GM18951 (cell line): Measurements from ENCODE around the gene DNPEP.

Source experiments
- POLR2A ChIP-seq: IDR thresholded peaks from 4 replicates; pipeline ENCODE4 v1.6.1; 2011; ENCODE audit warnings: mild to moderate bottlenecking; ENCODE audit not compliant: insufficient read length, insufficient read depth; ENCODE audit errors: extremely low read depth
- in situ Hi-C: fragments of 300-500 bp; cut with MboI; formaldehyde crosslinking; loops from one replicate; pipeline ENCODE4 v1.12.0; 2022; ENCODE audit warnings: low sequenced_read_pairs, mixed read lengths, inconsistent platforms; ENCODE audit not compliant: unreplicated experiment

The DNPEP gene

DNA sequence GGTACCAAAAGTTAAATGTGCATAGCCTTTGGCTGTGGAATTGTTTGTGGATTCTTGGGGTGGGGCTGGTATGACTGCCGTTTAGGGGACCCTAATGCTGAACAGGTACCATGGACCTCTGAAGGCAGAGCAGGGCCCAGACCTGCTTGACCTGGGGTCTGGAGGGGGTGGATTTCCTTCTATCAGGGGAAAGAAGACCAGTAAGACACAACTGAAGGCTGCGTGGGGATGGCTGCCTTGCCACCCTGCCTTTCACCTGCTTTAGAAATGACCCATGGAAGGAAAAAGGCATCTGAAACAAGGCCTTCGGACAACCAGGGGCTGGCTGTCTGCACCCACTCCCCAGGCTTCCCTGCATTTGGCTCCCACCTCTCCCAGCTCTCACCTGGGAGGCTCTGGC, 37.5 kb downstream of the DNPEP start:
- TF ChIP-seq POLR2A, result no peak

GRCh38 chr2:219344751-219345430, 42.8 kb downstream of the DNPEP start:
- in situ Hi-C loops, result no loop called here
- no peak for TF ChIP-seq POLR2A

More for the DNA sequence above, 37.5 kb downstream of the DNPEP start:
- in situ Hi-C loops, result no loop called here

DNA sequence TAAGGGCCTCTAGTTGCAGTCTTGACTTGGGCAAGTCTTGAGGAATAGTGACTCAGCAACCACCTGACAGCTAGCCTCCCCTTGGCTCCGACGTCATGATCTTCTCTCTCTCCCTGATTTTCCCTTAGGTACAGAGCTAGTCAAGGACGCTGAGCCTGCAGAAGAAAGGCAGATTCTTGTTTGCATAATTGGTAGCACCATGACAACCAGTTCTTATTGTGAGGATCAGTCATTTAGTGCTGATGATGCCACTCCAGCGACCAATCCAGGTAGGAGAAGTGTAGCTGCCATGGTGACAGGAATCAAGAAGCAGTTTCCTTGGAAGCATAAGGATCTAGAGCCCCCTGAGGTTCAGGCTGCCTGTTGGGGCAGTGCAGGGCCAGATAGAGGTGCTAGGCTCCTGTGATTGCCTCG, 52.3 kb downstream of the DNPEP start:
- in situ Hi-C loops, result no loop called here
- no peak for TF ChIP-seq POLR2A

DNA sequence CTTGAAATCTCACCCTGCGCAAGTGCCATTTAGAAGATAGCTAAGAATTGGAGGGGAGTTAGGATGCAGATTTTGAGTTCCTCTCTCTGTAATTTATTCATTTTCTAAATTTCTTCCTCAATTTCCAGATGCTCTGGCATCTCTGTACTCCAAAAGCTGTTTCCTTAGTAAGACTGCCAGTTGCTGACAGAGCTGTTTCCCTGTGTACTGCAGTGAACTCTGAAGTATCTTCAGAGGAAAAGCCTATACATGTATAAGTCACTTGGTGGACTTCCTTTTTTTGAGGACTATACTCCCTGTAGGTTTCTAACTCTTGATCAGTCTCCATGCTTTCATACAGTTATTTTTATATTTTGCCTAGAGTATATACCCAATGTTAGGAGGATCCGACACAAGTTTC, 53.6 kb downstream of the DNPEP start:
- TF ChIP-seq POLR2A, result no peak
- in situ Hi-C loops, result no loop called here

DNA sequence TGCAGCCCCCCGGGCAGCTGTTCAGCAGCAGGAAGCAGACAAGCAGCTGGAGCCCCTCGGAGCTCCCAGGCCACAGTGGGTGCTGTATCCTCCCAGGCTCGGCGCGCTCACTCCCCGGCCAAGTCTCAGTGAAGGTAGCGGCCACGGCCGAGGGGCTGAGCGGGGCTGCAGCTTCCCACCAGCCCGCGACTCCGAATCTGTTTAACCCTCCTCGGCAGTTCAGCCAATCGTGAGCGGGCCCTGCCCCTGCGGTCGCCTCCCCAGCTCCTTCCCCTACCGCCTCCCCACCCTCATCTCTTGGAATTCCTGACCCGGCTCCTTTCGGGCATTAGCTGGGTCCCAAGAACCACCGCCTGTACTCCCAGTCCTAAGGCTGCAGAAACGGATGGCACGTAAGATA, 55.2 kb downstream of the DNPEP start, which contains the start of gene RESP18:
TSS of gene RESP18 (minus strand) at position 203 of the 400 bp plus-strand sequence.
- TF ChIP-seq POLR2A, result no peak
- in situ Hi-C loops, result no loop called here

GRCh38 chr2:219331560-219332213, 56.0 kb downstream of the DNPEP start:
- no peak for TF ChIP-seq POLR2A
- in situ Hi-C loops, result no loop called here

DNA sequence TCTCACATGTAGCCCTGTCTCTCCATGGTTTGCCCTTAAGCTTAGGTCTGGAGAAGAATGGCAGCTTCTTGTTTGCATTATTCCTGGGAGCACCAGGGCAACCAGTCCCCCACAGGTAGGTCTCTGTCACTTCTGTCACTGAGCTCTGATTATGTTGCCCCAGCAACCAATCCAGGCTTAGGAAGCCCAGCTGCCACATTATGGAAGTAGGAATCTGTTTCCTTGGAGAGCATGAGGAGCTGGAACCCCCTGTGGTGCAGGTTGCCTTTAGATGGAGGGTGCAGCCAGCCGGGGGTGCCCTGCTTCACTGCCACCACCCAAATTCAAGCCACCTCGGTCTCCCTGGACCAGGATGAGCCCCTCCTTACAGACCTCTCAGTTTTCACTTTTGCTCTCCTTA, 60.0 kb downstream of the DNPEP start:
- TF ChIP-seq POLR2A, result no peak
- in situ Hi-C loops, result no loop called here

GRCh38 chr2:219325657-219326315, 61.9 kb downstream of the DNPEP start:
- no peak for TF ChIP-seq POLR2A
- in situ Hi-C loops, result no loop called here

DNA sequence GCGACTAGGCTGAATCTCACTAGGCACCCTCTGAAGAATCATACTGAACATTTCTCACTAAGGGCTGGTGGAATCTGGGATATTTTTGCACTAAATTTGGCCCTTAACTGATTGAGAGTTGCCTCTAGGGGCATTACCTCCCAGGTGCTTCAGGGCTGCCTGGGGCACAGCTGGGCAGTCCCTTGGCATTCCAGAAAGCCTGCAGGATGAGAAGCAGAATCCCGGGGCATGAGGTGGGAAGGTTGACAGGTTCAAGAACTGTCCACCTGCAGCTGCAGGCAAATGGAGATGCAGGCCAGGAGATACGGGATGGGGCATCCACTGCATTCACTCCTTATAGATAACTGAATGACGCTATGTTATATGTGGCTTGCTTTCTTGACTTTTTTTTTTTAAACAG, 62.6 kb downstream of the DNPEP start:
- in situ Hi-C loops, result no loop called here
- no peak for TF ChIP-seq POLR2A

GRCh38 chr2:219323434-219323833, 64.3 kb downstream of the DNPEP start:
- no peak for TF ChIP-seq POLR2A
- in situ Hi-C loops, result no loop called here
